Smooth muscle cell (in vitro differentiated cells): Measurements from ENCODE around the gene TRPC6. TPM values are rescaled to one million over a fixed set of nuclear protein-coding genes. Genes with fewer than 3 reads are reported as not detected.

Source experiments
- DNase-seq: peaks from one replicate; lab custom pipeline; 2025; ENCODE audit not compliant: unreplicated experiment; lab: John Stamatoyannopoulos, UW
- H2AFZ ChIP-seq: fragments of 200-600 bp; sonication (generic); 2 replicates; pipeline ENCODE4 v1.6.0; 2016; ENCODE audit warnings: antibody characterized with exemption, low read depth, mild to moderate bottlenecking
- H3F3A ChIP-seq: fragments of 200-600 bp; sonication (generic); 2 replicates; pipeline ENCODE4 v1.6.0; 2017; ENCODE audit warnings: antibody characterized with exemption, low read depth
- H3K27ac ChIP-seq: fragments of 200-600 bp; sonication (generic); 2 replicates; pipeline ENCODE4 v1.5.1; 2016; ENCODE audit warnings: low read depth, mild to moderate bottlenecking
- H3K27me3 ChIP-seq: fragments of 200-600 bp; sonication (generic); 2 replicates; pipeline ENCODE4 v1.6.1; 2016; ENCODE audit warnings: low read depth, mild to moderate bottlenecking
- H3K36me3 ChIP-seq: fragments of 200-600 bp; sonication (generic); 2 replicates; pipeline ENCODE4 v1.5.1; 2016; ENCODE audit warnings: low read depth
- H3K4me1 ChIP-seq: fragments of 200-600 bp; sonication (generic); 2 replicates; pipeline ENCODE4 v1.5.1; 2016; ENCODE audit warnings: low read depth
- H3K4me2 ChIP-seq: fragments of 200-600 bp; sonication (generic); 2 replicates; pipeline ENCODE4 v1.6.0; 2016; ENCODE audit warnings: mild to moderate bottlenecking
- H3K4me3 ChIP-seq: fragments of 200-600 bp; sonication (generic); 2 replicates; pipeline ENCODE4 v1.5.1; 2016; ENCODE audit warnings: mild to moderate bottlenecking
- H3K79me2 ChIP-seq: fragments of 200-600 bp; sonication (generic); 2 replicates; pipeline ENCODE4 v1.6.0; 2016; ENCODE audit warnings: low read depth, mild to moderate bottlenecking
- H3K9ac ChIP-seq: fragments of 200-600 bp; sonication (generic); 2 replicates; pipeline ENCODE4 v1.6.0; 2016; ENCODE audit warnings: low read depth
- H3K9me3 ChIP-seq: fragments of 200-600 bp; sonication (generic); replicated peaks from 2 replicates; pipeline ENCODE4 v1.5.1; 2016; ENCODE audit warnings: low read depth
- H4K20me1 ChIP-seq: fragments of 200-600 bp; sonication (generic); 2 replicates; pipeline ENCODE4 v1.6.0; 2016; ENCODE audit warnings: low read depth
- WGBS: methylation state at CpG from one replicate; pipeline ENCODE4 v1.1.7; 2016; ENCODE audit warnings: low lambda C conversion rate; 5-methylcytosine and 5-hydroxymethylcytosine counted together
- polyA plus RNA-seq: library from polyadenylated mRNA; unstranded; fragments of >200 nt; fragmentation: Nextera tagmentation; extraction: Ambion mirVana; gene quantifications from 2 replicates; pipeline ENCODE4 v1.2.1, GENCODE V29; 2016
- total RNA-seq: library from RNA; depleted of rRNA; stranded (reverse); fragments of >200 nt; gene quantifications from 2 replicates; pipeline ENCODE4 v1.2.3, GENCODE V29; 2014
- TF ChIP-seq, protein P1 (sequence below): fragments of 200-600 bp; sonication (generic); IDR thresholded peaks from 2 replicates; pipeline ENCODE4 v1.5.1; 2017; ENCODE audit warnings: borderline replicate concordance, mild to moderate bottlenecking, antibody characterized with exemption; ENCODE audit not compliant: insufficient read depth, poor library complexity, severe bottlenecking

Gene TRPC6
- total and polyA plus RNA-seq, 2 experiments from 2014 or later, result 0.18 TPM; not detected in 1

DNA sequence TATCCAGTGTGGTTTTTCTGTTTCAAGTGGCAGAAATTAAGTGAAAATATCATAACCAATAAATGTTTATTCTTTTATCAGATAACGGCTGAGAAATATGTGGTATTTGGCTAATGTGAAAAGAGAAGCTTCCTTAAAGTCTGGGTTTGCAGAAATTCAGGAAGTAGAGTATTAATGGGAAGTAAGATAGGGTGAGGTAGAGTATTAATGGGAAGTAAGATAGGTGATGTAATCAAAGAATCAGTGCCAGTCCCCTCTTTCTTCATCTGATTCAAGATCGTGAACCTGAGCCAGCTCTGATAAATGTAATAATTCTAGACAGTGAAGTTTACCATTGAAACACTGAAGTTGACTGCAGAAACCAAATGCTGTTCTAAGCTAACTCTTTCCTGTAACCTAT, 30.9 kb downstream of the TRPC6 start:
- Histone ChIP-seq H3K27ac (no peak overlapping the region), H2AFZ (no peak overlapping the region), H3K9ac (no peak overlapping the region), H3K4me2 (no peak overlapping the region), H4K20me1 (no peaks in the 10 kb centered on the region), H3F3A (no peaks in the 10 kb centered on the region), H3K4me1 (no peaks in the 10 kb centered on the region), H3K27me3 (no peaks in the 10 kb centered on the region), H3K9me3 (no peaks in the 10 kb centered on the region), H3K79me2 (no peaks in the 10 kb centered on the region), H3K36me3 (no peaks in the 10 kb centered on the region), H3K4me3 (no peak overlapping the region)
- WGBS, result 87% methylated on average over 2 of the region's 2 CpGs
- TF ChIP-seq, protein P1, sequence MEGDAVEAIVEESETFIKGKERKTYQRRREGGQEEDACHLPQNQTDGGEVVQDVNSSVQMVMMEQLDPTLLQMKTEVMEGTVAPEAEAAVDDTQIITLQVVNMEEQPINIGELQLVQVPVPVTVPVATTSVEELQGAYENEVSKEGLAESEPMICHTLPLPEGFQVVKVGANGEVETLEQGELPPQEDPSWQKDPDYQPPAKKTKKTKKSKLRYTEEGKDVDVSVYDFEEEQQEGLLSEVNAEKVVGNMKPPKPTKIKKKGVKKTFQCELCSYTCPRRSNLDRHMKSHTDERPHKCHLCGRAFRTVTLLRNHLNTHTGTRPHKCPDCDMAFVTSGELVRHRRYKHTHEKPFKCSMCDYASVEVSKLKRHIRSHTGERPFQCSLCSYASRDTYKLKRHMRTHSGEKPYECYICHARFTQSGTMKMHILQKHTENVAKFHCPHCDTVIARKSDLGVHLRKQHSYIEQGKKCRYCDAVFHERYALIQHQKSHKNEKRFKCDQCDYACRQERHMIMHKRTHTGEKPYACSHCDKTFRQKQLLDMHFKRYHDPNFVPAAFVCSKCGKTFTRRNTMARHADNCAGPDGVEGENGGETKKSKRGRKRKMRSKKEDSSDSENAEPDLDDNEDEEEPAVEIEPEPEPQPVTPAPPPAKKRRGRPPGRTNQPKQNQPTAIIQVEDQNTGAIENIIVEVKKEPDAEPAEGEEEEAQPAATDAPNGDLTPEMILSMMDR, result no peak
- DNase-seq, result no peak

DNA sequence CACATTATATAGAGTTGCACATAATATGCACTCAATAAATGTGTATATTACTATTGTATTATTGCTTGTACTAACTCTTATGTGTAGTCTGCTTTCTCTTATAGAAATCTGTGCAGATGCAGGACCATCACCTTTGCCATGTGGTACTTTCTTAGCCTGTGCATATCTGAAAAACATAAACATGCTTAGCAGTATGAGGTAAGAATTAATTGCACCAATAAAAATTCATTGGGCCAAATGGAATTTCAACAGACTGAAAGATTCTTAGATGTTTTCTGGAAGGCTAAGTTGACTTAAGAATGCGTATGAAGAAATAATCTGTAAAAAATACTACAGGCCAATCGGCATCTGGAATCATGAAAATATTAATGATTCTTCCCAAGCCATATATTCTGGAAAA, 55.3 kb downstream of the TRPC6 start:
- DNase-seq, result no peak
- Histone ChIP-seq H3K4me2 (no peak overlapping the region), H3K9ac (no peak overlapping the region), H3K4me3 (no peak overlapping the region), H3K4me1 (no peaks in the 10 kb centered on the region), H2AFZ (no peak overlapping the region), H3K27me3 (no peaks in the 10 kb centered on the region), H4K20me1 (no peaks in the 10 kb centered on the region), H3K9me3 (no peaks in the 10 kb centered on the region), H3K79me2 (no peaks in the 10 kb centered on the region), H3K27ac (no peak overlapping the region), H3K36me3 (no peaks in the 10 kb centered on the region), H3F3A (no peaks in the 10 kb centered on the region)
- TF ChIP-seq, protein P1, result no peak
- 95% methylated on average over 2 of the region's 2 CpGs for WGBS

DNA sequence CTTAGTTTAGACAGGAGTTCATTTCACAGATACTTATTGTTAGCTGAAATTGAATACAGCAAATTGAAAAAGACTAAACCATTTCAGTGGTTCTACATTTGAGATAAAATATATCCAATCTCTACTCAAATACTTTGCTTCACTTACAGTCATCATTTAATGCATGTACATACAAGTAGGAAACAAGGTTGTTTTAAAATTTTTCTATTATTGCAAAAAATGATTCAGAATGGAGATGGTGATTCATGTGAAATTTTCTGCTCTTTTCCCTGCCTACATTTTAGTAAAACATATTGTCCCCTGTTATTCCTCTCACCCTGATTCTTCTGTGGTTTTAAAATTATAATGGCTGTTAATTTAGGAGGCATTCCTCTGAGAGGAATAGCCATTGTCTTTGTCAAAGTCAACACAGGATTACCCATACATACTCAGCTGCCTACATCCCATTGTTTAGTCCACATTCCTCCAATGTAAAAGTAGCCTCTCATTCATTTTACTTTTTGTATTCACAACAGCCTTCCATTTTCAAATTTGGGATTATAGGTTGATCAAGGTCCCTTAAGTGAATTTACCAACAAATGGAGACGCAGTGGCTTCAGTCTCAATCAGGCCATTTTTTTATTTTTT, 60.1 kb downstream of the TRPC6 start:
- Histone ChIP-seq H3K9me3 (no peaks in the 10 kb centered on the region), H3K4me1 (no peaks in the 10 kb centered on the region), H3K4me3 (no peak overlapping the region), H3K79me2 (no peaks in the 10 kb centered on the region), H3F3A (no peaks in the 10 kb centered on the region), H3K4me2 (no peak overlapping the region), H3K27ac (no peak overlapping the region), H3K9ac (no peak overlapping the region), H3K36me3 (no peaks in the 10 kb centered on the region), H2AFZ (no peak overlapping the region), H3K27me3 (no peaks in the 10 kb centered on the region), H4K20me1 (no peaks in the 10 kb centered on the region)
- 0% methylated on average over 1 of the region's 1 CpG for WGBS
- DNase-seq, result no peak
- TF ChIP-seq, protein P1, result no peak

DNA sequence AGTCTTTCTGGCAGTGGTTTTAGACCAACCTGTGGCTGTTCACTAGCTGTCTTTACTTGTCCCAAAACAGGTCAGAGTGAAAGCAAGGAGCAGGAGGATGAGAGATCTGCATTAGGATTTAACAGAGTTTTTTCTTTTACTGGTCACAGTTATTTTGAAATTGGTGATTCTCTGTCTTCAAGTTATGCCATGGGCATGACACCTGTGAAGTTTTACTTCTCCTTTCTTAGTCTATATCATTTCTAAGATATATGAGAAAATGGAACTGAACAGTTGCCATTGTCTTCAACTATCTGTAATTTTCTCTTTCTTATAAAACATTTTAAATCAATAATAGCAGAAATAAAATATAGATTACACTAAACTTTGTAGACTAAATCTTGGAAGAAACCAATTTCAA, 60.6 kb downstream of the TRPC6 start:
- Histone ChIP-seq H3K4me3 (no peak overlapping the region), H3K4me2 (no peak overlapping the region), H4K20me1 (no peaks in the 10 kb centered on the region), H3K9me3 (no peaks in the 10 kb centered on the region), H3K9ac (no peak overlapping the region), H3K36me3 (no peaks in the 10 kb centered on the region), H2AFZ (no peak overlapping the region), H3K79me2 (no peaks in the 10 kb centered on the region), H3K27me3 (no peaks in the 10 kb centered on the region), H3F3A (no peaks in the 10 kb centered on the region), H3K27ac (no peak overlapping the region), H3K4me1 (no peaks in the 10 kb centered on the region)
- TF ChIP-seq, protein P1, result no peak
- DNase-seq, result no peak
